PFSK-1 (cell line): ENCODE data around the gene ZCCHC12.

Experiments
- FOXP2 ChIP-seq: optimal IDR thresholded peaks from 2 replicates; pipeline ENCODE3; 2011; ENCODE audit warnings: borderline replicate concordance, control low read depth, inconsistent platforms; ENCODE audit not compliant: insufficient read depth; ENCODE audit errors: extremely low read length, extremely low read depth
- POLR2AphosphoS5 ChIP-seq: IDR thresholded peaks from 2 replicates; pipeline ENCODE4 v1.6.1; 2012; ENCODE audit warnings: low read depth, mild to moderate bottlenecking, control low read depth, low read length, moderate library complexity
- SIN3A ChIP-seq: IDR thresholded peaks from 2 replicates; pipeline ENCODE4 v1.6.1; 2012; ENCODE audit warnings: mild to moderate bottlenecking, low read length, moderate library complexity, borderline replicate concordance; ENCODE audit not compliant: insufficient read depth
- TAF1 ChIP-seq: IDR thresholded peaks from 2 replicates; pipeline ENCODE4 v1.6.1; 2012; ENCODE audit warnings: low read length, control low read depth, borderline replicate concordance; ENCODE audit not compliant: insufficient read depth
- TF ChIP-seq, protein P1 (sequence below), 2 experiments: IDR thresholded peaks; 2 replicates each; pipeline versions ENCODE4 v1.6.1 to v1.8.0; 2011 to 2012; ENCODE audit warnings: low read depth in 2 of 2, low read length in 2 of 2, control low read depth in 1 of 2, inconsistent platforms in 1 of 2, mild to moderate bottlenecking in 1 of 2, moderate library complexity in 1 of 2; ENCODE audit not compliant: insufficient read depth in 1 of 2

The ZCCHC12 gene

DNA sequence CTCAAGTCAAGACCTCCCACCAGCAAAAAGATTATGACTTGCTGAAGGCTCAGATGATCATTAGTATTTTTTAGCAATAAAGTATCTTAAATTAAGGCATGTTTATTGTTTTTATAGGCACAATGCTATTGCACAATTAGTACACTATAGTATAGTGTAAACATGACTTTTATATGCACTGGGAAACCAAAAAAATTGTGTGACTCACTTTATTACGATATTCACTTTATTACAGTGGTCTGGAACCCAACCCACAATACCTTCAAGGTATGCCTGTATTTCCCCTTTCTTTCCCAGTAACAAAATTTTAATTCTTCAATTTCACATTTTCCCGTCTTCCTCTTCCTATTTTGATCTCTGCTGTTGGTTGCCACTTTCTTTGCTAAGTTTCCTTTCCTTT, 37.7 kb downstream of the ZCCHC12 start:
- TF ChIP-seq POLR2AphosphoS5, result no peak
- no peak for TF ChIP-seq SIN3A
- TF ChIP-seq FOXP2, result no peak
- TF ChIP-seq, protein P1, sequence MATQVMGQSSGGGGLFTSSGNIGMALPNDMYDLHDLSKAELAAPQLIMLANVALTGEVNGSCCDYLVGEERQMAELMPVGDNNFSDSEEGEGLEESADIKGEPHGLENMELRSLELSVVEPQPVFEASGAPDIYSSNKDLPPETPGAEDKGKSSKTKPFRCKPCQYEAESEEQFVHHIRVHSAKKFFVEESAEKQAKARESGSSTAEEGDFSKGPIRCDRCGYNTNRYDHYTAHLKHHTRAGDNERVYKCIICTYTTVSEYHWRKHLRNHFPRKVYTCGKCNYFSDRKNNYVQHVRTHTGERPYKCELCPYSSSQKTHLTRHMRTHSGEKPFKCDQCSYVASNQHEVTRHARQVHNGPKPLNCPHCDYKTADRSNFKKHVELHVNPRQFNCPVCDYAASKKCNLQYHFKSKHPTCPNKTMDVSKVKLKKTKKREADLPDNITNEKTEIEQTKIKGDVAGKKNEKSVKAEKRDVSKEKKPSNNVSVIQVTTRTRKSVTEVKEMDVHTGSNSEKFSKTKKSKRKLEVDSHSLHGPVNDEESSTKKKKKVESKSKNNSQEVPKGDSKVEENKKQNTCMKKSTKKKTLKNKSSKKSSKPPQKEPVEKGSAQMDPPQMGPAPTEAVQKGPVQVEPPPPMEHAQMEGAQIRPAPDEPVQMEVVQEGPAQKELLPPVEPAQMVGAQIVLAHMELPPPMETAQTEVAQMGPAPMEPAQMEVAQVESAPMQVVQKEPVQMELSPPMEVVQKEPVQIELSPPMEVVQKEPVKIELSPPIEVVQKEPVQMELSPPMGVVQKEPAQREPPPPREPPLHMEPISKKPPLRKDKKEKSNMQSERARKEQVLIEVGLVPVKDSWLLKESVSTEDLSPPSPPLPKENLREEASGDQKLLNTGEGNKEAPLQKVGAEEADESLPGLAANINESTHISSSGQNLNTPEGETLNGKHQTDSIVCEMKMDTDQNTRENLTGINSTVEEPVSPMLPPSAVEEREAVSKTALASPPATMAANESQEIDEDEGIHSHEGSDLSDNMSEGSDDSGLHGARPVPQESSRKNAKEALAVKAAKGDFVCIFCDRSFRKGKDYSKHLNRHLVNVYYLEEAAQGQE (IDR thresholded peaks at IDR 0.05; ENCODE audit: insufficient read depth in 1 of 2, low read depth in 2 of 2, low read length in 2 of 2), result no peak
- TF ChIP-seq TAF1, result no peak

DNA sequence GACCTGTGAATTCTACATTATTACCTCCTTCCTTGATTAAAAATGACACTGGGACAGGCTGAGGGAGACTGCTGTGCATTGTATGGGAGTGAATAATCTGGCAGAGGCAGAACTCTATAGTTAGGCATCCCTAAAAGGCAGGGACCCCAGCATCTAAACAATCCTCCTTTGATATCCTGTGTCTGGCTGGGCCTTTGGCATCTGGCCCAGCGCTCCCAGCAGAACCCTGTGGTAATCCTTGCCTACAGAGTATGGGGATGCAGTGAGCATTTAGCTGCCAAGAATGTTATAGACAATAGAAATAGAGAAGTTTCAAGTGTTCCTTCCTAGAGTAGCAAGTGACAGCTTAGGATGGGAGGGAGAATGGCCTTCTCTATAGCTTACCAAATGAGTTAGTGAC, 38.5 kb downstream of the ZCCHC12 start:
- TF ChIP-seq TAF1, result no peak
- TF ChIP-seq, protein P1 (IDR thresholded peaks at IDR 0.05; ENCODE audit: insufficient read depth in 1 of 2, low read depth in 2 of 2, low read length in 2 of 2), result no peak
- TF ChIP-seq FOXP2, result no peak
- TF ChIP-seq POLR2AphosphoS5, result no peak
- no peak for TF ChIP-seq SIN3A

GRCh38 chrX:118862979-118863378, 39.4 kb downstream of the ZCCHC12 start:
- TF ChIP-seq SIN3A, result no peak
- no peak for TF ChIP-seq POLR2AphosphoS5
- no peak for TF ChIP-seq TAF1
- TF ChIP-seq, protein P1 (IDR thresholded peaks at IDR 0.05; ENCODE audit: insufficient read depth in 1 of 2, low read depth in 2 of 2, low read length in 2 of 2), result no peak
- no peak for TF ChIP-seq FOXP2

DNA sequence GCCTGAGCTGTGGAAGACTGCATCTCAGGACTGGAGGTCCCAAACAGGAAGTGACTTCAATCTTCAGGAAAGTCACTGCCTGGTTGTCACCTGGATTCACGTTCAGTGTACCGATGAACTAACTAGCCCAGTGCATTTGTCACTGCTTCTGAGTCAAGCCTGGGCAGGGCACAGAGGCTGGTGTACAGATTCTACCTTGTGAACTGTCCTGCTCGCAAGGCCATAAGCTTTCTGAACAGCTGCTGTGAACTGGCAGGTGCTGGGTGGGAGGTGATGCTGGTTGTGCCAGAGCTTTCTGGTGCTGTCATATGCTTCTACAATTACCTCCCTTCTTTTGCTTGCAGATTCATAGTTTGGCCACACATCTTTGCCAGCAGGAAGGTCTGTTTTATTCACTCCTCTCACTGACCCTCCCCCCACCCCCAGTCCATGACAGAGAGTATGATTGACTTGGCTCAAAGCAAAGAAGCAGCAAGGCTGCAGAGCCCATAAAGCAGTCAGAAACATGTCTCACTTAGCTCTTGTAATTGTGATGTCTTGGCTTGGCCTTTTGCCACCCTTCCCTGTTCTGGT, 40.5 kb downstream of the ZCCHC12 start:
- no peak for TF ChIP-seq POLR2AphosphoS5
- no peak for TF ChIP-seq TAF1
- TF ChIP-seq SIN3A, result no peak
- TF ChIP-seq, protein P1 (IDR thresholded peaks at IDR 0.05; ENCODE audit: insufficient read depth in 1 of 2, low read depth in 2 of 2, low read length in 2 of 2), result no peak
- no peak for TF ChIP-seq FOXP2

GRCh38 chrX:118865231-118865630, 41.6 kb downstream of the ZCCHC12 start:
- no peak for TF ChIP-seq TAF1
- TF ChIP-seq SIN3A, result no peak
- TF ChIP-seq, protein P1 (IDR thresholded peaks at IDR 0.05; ENCODE audit: insufficient read depth in 1 of 2, low read depth in 2 of 2, low read length in 2 of 2), result no peak
- no peak for TF ChIP-seq POLR2AphosphoS5
- TF ChIP-seq FOXP2, result no peak
